ENCODE results near the gene TYSND1.
"Not testable (repeated sequence)": the region's sequence is repeated elsewhere in the genome, so short reads cannot be mapped to it uniquely, and the experiment has no call there.

- TF ChIP-seq CTCF (IDR thresholded peaks at IDR 0.05; ENCODE audit: low read depth, low read length, poor library complexity, severe bottlenecking); EZH2phosphoT487 (IDR thresholded peaks at IDR 0.05; ENCODE audit: borderline replicate concordance, low read length): not testable (repeated sequence)
Observed at GRCh38 chr10:70101068-70101562, 45.4 kb downstream of the TYSND1 start.

Data from DOHH2 (cell line).